Measurements from ENCODE around the gene CCHCR1. TPM values are rescaled to one million over a fixed set of nuclear protein-coding genes. Genes with fewer than 3 reads are reported as not detected.
A peak's percentile ranks its signal among the peaks of the same experiment; 100 is the strongest.

Gene CCHCR1
- total and polyA plus RNA-seq, 2 of the 8 experiments (the other 6 are each of a cell fraction or from before 2014, with no cell fraction given): 20.9 to 38.0 TPM

GRCh38 chr6:31158140-31158862, 699 bp upstream of the CCHCR1 start, which contains the start of gene TCF19 (continued):
- TF ChIP-seq USF2 (IDR thresholded peaks at IDR 0.05; ENCODE audit: low read length): no peak
- peak; percentile 89 for TF ChIP-seq TEAD4 (IDR thresholded peaks at IDR 0.05; ENCODE audit: low read depth, low read length)
- peak; percentile 89 for TF ChIP-seq SAP30 (IDR thresholded peaks at IDR 0.05; ENCODE audit: insufficient read depth, insufficient replicate concordance, low read length)
- TF ChIP-seq MAFK (IDR thresholded peaks at IDR 0.05; ENCODE audit: low read depth, low read length): no peak
- TF ChIP-seq HDAC2 (IDR thresholded peaks at IDR 0.05; ENCODE audit: borderline replicate concordance in 1 of 2, low read depth in 2 of 2, low read length in 2 of 2): 0 out of 4 replicates have a peak, but pooled peaks of 1 of the 2 experiments have one; percentile 63
- no peak for TF ChIP-seq MAX (IDR thresholded peaks at IDR 0.05)
- TF ChIP-seq ATF2 (IDR thresholded peaks at IDR 0.05; ENCODE audit: low read length): no peak
- TF ChIP-seq CBX8 (IDR thresholded peaks at IDR 0.05; ENCODE audit: borderline replicate concordance, low read depth, low read length): no peak
- TF ChIP-seq RAD21 (IDR thresholded peaks at IDR 0.05 in 1 of 2, conservative IDR thresholded peaks at IDR 0.05 in 1 of 2; ENCODE audit: low read depth in 2 of 2, low read length in 2 of 2): no peak
- TF ChIP-seq RNF2 (IDR thresholded peaks at IDR 0.05; ENCODE audit: borderline replicate concordance, low read depth, low read length, missing control alignments, poor library complexity, severe bottlenecking): no peak
- TF ChIP-seq BACH1 (IDR thresholded peaks at IDR 0.05; ENCODE audit: low read length): no peak
- 0 out of 2 replicates have a peak, but pooled peaks have one; percentile 71 for TF ChIP-seq EGR1 (IDR thresholded peaks at IDR 0.05; ENCODE audit: borderline replicate concordance, low read depth, low read length)
- peak; percentile 87 for TF ChIP-seq NRF1 (IDR thresholded peaks at IDR 0.05; ENCODE audit: low read depth, low read length)
- TF ChIP-seq FOSL1 (IDR thresholded peaks at IDR 0.05; ENCODE audit: insufficient read depth, low read depth, low read length): no peak
- no peak for TF ChIP-seq ASH2L (IDR thresholded peaks at IDR 0.05; ENCODE audit: low read length)
